ENCODE results near the gene TMEM218.

- TF ChIP-seq, protein P1, sequence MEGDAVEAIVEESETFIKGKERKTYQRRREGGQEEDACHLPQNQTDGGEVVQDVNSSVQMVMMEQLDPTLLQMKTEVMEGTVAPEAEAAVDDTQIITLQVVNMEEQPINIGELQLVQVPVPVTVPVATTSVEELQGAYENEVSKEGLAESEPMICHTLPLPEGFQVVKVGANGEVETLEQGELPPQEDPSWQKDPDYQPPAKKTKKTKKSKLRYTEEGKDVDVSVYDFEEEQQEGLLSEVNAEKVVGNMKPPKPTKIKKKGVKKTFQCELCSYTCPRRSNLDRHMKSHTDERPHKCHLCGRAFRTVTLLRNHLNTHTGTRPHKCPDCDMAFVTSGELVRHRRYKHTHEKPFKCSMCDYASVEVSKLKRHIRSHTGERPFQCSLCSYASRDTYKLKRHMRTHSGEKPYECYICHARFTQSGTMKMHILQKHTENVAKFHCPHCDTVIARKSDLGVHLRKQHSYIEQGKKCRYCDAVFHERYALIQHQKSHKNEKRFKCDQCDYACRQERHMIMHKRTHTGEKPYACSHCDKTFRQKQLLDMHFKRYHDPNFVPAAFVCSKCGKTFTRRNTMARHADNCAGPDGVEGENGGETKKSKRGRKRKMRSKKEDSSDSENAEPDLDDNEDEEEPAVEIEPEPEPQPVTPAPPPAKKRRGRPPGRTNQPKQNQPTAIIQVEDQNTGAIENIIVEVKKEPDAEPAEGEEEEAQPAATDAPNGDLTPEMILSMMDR (IDR thresholded peaks at IDR 0.05; ENCODE audit: insufficient read depth, low read depth, low read length): no peak
- TF ChIP-seq EZH2 (IDR thresholded peaks at IDR 0.05; ENCODE audit: insufficient read depth, low read length): no peak
Measured at GRCh38 chr11:125110506-125110905, 920 bp downstream of the TMEM218 start.
